ENCODE data around the gene OR6A2.

The OR6A2 gene

DNA sequence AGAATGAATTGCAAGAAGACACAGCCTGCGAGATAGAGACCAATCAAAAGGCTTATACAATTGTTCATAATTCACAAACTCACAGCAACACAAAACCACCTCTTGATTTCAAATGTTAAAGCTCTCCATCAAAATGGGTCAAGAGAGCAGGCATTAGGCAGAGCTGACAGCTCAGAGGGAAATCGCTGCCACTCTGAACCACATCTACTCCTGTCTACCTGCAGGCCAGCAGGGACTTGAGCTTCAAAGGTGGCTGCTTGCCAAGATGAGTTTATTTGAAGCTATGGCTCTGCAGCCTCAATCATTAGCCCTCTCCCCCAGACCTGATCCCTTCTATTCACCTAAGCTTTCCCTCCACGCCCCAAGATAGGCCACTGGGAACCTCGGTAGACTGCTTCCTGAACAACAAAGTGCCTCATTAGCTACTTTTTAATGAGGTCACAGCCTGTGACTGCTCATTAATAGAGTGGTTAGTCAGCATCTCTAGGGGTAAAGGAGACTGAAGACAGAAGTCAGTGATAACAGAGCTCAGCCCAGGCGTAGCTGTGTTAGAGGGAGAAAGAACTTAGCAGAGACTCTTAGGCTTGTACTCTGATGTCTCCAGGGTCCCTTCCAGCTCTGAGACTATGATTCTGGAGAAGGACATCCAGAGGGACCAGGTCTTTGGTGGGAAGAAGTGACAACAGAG lies 24.8 kb upstream of the OR6A2 start:
- no peak for TF ChIP-seq TCF4 (CRISPR knock-in tag; IDR thresholded peaks at IDR 0.05; ENCODE audit: borderline replicate concordance)
- no peak for TF ChIP-seq ZFP30 (CRISPR knock-in tag; IDR thresholded peaks at IDR 0.05)
- TF ChIP-seq, protein P1, sequence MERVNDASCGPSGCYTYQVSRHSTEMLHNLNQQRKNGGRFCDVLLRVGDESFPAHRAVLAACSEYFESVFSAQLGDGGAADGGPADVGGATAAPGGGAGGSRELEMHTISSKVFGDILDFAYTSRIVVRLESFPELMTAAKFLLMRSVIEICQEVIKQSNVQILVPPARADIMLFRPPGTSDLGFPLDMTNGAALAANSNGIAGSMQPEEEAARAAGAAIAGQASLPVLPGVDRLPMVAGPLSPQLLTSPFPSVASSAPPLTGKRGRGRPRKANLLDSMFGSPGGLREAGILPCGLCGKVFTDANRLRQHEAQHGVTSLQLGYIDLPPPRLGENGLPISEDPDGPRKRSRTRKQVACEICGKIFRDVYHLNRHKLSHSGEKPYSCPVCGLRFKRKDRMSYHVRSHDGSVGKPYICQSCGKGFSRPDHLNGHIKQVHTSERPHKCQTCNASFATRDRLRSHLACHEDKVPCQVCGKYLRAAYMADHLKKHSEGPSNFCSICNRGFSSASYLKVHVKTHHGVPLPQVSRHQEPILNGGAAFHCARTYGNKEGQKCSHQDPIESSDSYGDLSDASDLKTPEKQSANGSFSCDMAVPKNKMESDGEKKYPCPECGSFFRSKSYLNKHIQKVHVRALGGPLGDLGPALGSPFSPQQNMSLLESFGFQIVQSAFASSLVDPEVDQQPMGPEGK (CRISPR knock-in tag; IDR thresholded peaks at IDR 0.05; ENCODE audit: borderline replicate concordance), result no peak
- TF ChIP-seq, protein P2, sequence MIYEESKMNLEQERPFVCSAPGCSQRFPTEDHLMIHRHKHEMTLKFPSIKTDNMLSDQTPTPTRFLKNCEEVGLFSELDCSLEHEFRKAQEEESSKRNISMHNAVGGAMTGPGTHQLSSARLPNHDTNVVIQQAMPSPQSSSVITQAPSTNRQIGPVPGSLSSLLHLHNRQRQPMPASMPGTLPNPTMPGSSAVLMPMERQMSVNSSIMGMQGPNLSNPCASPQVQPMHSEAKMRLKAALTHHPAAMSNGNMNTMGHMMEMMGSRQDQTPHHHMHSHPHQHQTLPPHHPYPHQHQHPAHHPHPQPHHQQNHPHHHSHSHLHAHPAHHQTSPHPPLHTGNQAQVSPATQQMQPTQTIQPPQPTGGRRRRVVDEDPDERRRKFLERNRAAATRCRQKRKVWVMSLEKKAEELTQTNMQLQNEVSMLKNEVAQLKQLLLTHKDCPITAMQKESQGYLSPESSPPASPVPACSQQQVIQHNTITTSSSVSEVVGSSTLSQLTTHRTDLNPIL (CRISPR knock-in tag; IDR thresholded peaks at IDR 0.05; ENCODE audit: low read depth), result no peak
- TF ChIP-seq TOX (CRISPR knock-in tag; IDR thresholded peaks at IDR 0.05; ENCODE audit: borderline replicate concordance), result no peak
- no peak for TF ChIP-seq PPARA (CRISPR knock-in tag; IDR thresholded peaks at IDR 0.05; ENCODE audit: borderline replicate concordance)
- TF ChIP-seq ZC3H10 (CRISPR knock-in tag; IDR thresholded peaks at IDR 0.05), result no peak
- TF ChIP-seq, protein P3, sequence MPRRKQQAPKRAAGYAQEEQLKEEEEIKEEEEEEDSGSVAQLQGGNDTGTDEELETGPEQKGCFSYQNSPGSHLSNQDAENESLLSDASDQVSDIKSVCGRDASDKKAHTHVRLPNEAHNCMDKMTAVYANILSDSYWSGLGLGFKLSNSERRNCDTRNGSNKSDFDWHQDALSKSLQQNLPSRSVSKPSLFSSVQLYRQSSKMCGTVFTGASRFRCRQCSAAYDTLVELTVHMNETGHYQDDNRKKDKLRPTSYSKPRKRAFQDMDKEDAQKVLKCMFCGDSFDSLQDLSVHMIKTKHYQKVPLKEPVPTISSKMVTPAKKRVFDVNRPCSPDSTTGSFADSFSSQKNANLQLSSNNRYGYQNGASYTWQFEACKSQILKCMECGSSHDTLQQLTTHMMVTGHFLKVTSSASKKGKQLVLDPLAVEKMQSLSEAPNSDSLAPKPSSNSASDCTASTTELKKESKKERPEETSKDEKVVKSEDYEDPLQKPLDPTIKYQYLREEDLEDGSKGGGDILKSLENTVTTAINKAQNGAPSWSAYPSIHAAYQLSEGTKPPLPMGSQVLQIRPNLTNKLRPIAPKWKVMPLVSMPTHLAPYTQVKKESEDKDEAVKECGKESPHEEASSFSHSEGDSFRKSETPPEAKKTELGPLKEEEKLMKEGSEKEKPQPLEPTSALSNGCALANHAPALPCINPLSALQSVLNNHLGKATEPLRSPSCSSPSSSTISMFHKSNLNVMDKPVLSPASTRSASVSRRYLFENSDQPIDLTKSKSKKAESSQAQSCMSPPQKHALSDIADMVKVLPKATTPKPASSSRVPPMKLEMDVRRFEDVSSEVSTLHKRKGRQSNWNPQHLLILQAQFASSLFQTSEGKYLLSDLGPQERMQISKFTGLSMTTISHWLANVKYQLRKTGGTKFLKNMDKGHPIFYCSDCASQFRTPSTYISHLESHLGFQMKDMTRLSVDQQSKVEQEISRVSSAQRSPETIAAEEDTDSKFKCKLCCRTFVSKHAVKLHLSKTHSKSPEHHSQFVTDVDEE (CRISPR knock-in tag; IDR thresholded peaks at IDR 0.05), result no peak
- TF ChIP-seq GLIS3 (CRISPR knock-in tag; IDR thresholded peaks at IDR 0.05), result no peak
- no peak for TF ChIP-seq OSR1 (CRISPR knock-in tag; IDR thresholded peaks at IDR 0.05)
- no peak for TF ChIP-seq ZNF565 (CRISPR knock-in tag; conservative IDR thresholded peaks at IDR 0.05; ENCODE audit: low read depth)
- TF ChIP-seq ESRRG (CRISPR knock-in tag; IDR thresholded peaks at IDR 0.05), result no peak
- no peak for TF ChIP-seq SNAI2 (CRISPR knock-in tag; IDR thresholded peaks at IDR 0.05)
- TF ChIP-seq ZFP3 (CRISPR knock-in tag; IDR thresholded peaks at IDR 0.05), result no peak
- TF ChIP-seq, protein P4, sequence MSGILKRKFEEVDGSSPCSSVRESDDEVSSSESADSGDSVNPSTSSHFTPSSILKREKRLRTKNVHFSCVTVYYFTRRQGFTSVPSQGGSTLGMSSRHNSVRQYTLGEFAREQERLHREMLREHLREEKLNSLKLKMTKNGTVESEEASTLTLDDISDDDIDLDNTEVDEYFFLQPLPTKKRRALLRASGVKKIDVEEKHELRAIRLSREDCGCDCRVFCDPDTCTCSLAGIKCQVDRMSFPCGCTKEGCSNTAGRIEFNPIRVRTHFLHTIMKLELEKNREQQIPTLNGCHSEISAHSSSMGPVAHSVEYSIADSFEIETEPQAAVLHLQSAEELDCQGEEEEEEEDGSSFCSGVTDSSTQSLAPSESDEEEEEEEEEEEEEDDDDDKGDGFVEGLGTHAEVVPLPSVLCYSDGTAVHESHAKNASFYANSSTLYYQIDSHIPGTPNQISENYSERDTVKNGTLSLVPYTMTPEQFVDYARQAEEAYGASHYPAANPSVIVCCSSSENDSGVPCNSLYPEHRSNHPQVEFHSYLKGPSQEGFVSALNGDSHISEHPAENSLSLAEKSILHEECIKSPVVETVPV (CRISPR knock-in tag; IDR thresholded peaks at IDR 0.05), result no peak
- ATAC-seq, result no peak

DNA sequence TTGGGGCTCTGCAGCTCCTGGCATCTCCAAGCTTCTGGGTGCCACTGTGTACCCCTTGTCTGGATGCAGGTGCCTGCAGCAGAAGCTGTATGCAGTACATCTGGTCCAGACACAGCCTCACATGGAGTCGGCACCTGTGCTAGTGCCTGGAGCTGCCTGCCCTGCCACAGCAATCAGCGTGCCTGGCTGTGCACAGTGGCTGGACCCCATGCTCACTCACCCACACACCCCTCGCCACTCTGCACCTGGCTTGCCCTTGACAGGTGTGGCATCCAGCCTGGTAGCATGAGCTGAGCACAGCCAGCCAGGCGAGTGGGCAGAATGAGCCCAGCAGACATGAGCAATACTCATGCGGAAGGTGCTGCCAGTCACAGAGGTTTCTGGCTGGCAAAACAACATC lies 19.5 kb upstream of the OR6A2 start:
- no peak for ATAC-seq
- TF ChIP-seq, protein P1 (CRISPR knock-in tag; IDR thresholded peaks at IDR 0.05; ENCODE audit: borderline replicate concordance), result no peak
- TF ChIP-seq ZNF8 (CRISPR knock-in tag; IDR thresholded peaks at IDR 0.05) (no peak), PPARA (CRISPR knock-in tag; IDR thresholded peaks at IDR 0.05; ENCODE audit: borderline replicate concordance) (no peak), ZFP30 (CRISPR knock-in tag; IDR thresholded peaks at IDR 0.05) (no peak), ARNTL (CRISPR knock-in tag; IDR thresholded peaks at IDR 0.05; ENCODE audit: borderline replicate concordance, low read depth) (no peak), TCF4 (CRISPR knock-in tag; IDR thresholded peaks at IDR 0.05; ENCODE audit: borderline replicate concordance) (no peak), SNAI2 (CRISPR knock-in tag; IDR thresholded peaks at IDR 0.05) (no peak)
- TF ChIP-seq, protein P2 (CRISPR knock-in tag; IDR thresholded peaks at IDR 0.05; ENCODE audit: low read depth), result no peak
- TF ChIP-seq, protein P3 (CRISPR knock-in tag; IDR thresholded peaks at IDR 0.05), result no peak

Measured in SK-N-SH treated with all-trans-retinoic acid at 6 μM for 48 hours (cell line).